HG03280 (cell line): ENCODE measurements around the gene PDE4D.

ENCODE experiments used
- ATAC-seq: cut with Tn5 transposase; IDR thresholded peaks from one replicate; pipeline ENCODE4 v1.9.1; 2021; ENCODE audit warnings: mild to moderate bottlenecking, moderate library complexity; ENCODE audit not compliant: unreplicated experiment

The PDE4D gene

DNA sequence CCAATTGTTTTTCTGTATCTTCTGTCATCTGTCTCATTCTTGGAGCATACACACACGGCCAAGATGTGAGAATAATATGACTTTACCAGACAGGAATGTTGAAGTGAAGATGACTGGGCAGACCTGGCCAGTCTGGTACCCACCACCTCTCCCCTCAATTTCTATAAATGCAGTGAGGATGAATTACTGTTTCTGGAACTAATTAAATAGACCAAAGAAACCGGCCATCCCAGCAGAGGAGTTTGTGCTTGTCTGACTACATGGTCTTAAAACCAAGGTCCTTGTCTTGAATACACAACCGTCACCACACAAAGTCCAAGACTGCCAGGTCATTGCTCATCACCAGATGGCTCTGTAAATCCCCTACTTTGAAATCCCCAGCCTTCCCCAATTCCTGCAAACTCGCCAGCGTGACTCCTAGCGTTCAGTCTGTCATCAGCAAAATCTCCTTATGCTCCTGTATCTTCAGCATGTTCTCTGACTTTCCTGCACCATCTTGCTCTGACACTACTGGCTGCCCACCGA, 147.2 kb downstream of the PDE4D start:
- no peak for ATAC-seq

DNA sequence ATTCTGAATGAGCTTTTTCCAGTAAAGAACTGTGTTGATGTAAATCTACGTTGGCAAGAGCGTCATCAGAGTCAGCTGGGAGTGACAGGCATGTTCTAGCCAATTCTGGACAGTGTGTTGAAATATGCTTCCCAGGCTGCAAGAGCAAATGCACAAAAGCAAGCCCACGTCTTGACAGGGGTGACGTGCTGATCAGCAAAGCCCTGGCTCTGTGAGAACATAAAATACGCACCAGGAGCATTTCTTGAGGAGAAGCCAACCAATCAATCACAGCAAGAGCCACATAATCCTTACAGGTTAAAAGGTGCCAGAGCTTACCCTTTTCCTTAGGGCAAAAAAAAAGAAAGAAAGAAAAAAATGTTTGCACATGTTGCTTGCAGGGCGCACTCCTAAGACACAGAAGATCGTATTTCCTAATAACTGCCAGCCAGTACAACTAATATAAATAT, 148.1 kb downstream of the PDE4D start:
- ATAC-seq = no peak

DNA sequence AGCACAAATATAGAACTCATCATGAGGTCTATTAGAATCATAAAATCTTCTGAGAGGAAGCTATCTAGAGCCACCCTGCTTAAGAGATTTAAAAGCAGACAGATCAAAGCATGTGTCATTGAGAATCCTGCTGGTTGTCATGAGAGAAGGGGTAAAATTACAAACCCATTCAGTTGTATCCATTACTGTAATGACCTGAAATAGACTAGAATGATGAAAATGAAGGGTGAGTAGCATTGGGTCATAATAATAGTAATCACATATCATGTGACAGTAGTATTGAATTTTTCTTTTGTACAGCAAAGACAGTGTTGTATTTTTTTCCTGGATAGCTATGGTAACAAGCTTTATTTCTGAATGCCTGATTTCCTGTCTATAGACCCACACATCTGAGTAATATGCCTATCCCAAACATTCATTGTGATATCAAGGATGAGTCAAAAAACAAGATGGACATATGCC, 149.0 kb downstream of the PDE4D start:
- ATAC-seq = no peak

DNA sequence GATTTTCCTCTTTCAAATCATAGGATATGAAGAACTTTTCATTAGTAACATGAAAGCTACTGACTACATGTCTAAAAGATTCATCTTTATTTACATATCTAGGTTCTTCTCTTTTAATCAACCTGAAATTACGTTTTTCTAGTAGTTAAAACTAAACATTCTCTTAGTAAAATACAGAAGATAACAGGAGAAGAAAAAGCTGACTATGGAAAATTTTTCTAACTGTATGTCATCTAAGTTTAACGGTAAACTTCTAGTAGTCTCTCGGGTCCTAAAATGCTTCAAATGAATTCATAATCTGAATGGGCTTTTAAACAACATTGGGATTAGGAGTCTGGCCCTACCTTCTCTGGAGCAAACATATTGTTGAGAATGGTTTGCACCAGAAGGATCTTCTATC, 151.9 kb downstream of the PDE4D start:
- ATAC-seq = no peak

DNA sequence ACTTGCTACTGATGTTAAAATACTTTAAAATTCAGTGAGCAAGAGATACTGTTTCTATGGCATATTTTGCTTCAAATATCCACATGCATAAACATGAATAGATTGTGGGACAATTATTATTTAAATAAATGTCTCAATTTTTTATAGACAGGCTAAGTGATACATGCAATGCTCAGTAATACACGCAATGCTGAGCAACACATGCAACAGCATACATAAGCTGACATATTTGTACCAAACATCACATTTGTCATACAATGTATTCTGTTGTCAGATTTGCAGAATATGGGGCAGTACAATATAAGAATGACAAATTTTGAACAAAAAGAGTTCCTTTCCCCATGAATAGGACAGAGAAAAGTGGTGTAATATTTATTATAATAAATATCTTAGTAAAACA, 155.5 kb downstream of the PDE4D start:
- no peak for ATAC-seq

DNA sequence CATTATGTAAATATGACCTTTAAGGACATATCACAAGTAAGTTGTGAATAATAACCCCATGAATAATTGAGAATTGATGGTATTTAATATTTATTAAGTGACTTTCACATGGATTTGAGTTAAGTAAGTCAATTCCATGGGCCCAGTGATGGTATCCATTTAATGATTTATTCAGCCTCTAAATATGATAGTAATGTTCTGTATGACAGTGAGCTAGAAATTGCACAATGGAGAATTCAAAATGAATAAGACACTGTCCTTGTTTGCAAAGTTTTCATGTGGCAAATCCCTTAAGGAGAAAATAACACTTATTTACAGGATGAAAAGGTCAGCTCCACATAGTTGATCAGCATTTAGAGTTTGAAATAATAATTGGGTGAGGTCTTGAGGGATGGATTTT, 160.7 kb downstream of the PDE4D start:
- no peak for ATAC-seq

DNA sequence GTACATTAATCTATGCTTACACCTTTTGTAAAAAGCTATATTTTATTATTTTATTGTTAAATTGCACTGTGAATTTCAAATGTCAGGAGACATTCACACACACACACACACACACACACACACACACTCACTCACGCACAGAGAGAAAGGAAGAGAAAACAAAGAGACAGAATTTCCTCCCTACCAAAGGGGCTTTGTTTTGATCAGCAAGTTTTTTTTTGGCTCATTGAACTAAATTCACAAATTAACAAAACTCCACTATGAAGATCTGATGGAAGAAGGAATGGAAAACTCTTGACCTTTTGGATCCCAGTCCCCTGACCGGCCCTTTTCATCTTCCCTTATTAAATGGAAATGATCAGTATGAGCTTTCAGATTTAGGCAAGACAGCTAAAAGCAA, 161.2 kb downstream of the PDE4D start:
- ATAC-seq = no peak

DNA sequence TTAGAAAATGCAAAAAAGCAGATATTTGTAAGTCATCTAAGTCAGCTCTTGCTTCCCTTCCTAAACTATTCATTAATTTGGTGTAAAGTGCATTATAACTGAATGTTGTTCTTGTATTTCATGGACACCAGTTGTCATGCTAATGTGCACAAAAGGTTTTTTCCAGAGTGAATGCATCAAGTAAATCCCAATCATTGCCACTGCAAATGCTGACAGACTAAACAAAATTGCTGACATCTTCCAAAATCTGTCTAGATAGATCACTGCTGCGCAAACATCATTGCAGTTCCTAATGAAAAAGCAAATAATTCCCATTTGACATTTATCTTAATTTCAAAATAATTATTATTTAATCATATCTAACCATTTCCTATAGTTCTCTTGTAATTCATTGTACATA, 161.7 kb downstream of the PDE4D start:
- ATAC-seq = no peak

DNA sequence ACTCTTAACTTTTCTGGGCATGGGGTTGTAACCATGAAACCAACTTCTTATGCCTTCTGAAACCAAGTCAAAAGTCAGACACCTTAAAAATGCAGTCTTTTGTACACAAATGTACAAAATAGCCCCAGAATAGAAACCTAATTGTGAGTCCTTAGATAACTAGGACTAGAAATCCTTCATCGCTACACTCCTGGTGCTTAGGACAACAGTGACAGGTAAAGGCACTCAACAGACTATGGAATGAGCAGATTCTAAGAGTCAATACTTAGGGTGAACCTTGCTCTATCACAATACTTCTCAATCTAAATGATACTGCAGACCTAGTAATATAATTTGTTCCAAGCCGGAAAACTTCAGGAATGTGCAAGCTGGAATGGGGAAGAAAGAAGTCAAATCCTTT, 163.7 kb downstream of the PDE4D start:
- no peak for ATAC-seq

DNA sequence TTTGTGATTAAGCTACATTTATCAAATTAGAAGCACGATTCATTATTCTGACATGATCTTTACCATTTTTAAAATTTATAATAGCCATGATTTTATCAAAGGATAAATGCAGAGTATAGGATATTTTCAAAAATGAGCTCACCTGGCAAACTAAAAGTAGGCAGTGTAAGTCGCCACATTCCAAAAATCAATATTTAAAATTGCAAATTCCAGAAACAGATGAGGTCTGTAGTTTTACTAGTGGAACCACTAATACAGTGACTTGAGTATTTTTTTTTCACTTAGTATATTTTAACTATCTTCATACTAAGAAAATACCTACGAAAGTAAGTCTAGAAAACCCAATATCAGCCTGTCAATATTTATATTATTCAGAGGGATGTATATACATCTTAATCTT, 164.2 kb downstream of the PDE4D start:
- no peak for ATAC-seq

DNA sequence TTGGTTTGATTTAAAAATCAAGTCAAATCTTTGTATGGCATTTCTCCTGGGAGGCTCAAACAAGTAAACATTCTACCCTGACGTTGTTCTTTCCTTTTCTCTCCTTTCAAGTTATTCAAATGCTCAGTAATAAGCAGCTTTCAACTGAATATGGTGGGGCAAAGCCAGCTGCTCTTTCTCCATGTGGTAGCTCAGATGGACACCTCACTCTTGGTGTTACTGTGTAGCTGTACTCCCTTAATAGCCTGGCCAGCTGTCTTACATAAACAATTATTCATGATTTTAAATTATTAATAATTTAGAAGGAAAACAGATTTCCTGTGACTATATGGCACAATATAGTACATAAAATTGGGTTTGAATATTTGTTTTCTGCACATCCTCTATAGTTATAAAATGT, 165.2 kb downstream of the PDE4D start:
- no peak for ATAC-seq

DNA sequence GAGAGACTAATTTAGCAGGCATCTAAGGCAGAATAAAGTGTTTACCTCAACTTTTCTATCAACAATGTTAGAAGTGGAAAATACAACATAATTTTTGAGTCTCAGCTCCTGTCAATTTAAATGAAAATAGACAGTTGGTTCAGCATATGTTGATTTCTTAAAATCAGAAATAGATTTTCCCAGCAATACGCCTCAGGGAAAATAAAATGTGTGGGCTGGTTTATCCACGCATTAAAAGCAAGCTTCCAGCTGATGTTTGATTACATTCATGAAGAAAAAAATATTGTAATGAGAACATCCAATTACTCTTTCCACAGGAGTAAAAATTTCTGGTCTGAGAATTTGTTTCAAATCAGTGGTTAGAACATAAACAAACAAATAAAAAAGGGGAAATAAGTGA, 166.3 kb downstream of the PDE4D start:
- ATAC-seq = no peak

DNA sequence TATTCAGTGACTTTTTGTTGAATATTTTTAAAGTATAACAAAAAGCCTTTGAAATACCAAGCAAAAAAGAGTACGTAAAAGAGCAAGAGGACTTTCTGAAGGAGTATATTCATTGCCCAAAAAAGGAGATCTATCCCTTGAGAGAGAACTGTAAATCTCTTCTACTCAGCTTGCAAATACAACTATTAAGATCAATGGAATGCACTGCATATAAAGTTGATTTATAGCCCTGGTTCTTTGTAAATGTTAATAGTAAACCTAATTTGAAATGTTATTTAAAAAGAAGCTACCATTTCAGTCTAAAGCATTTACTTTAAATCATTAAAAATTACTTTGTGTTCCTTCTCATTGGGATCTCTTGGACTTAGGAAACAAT, 168.1 kb downstream of the PDE4D start:
- ATAC-seq = no peak

DNA sequence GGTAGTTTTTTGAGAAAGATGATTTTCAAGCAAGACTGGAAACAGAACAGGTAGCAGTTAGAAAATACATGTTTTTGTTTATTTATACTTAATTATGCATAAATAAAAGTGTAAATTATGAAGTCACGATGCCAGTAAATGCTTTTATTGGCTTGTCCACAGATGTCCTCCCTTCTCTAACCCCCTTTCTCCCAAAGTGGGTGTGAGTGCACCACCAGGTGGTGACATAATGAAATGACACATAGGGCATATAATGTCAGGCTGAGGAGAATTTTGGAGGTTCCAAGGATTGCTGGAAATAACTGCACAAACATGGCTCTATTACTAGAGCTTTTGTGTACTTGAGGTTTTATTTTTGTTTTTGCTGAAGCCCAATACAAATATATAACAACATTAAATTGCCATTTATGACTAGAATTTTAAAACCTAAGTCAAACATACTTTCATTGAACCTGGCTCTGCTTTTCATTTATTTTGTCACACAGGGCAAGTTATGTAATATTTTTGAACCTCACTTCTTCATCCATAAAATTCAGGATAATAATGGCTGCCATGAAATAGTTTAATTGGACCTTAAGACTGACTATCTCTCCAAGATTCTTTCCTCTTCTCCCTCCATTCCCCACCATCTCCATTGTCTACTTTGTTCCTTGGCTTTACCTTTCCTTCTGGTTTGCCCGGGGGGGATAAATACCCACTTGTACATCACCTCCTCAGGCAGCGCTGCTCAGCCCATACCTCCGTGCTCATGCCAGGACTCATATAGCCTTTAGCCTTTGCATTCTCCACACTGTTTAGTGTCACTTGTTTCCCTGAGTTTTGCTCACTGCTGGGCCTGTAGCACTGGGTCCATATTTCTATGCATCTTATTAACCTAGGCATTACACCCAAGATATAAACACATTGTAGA, 168.8 kb downstream of the PDE4D start:
- ATAC-seq = peak; percentile 94

DNA sequence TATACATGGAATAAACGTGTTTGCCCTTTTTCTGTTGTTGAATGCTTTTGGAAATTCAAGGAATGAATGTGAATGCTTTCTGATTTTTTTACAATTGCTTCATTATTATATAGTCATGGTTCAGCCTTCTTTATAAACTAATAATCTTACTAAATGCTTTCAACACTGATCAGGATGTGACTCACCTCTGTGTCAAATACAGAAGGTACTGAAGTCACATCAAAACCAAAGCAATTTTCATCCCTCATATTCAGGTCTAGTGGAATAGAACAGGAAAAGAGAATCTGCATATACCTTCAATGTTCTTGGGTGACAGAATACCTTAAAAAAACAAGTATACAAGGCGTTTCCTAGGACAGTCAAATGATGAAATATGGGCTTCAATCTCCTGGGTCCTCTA, 170.7 kb downstream of the PDE4D start:
- ATAC-seq = no peak

DNA sequence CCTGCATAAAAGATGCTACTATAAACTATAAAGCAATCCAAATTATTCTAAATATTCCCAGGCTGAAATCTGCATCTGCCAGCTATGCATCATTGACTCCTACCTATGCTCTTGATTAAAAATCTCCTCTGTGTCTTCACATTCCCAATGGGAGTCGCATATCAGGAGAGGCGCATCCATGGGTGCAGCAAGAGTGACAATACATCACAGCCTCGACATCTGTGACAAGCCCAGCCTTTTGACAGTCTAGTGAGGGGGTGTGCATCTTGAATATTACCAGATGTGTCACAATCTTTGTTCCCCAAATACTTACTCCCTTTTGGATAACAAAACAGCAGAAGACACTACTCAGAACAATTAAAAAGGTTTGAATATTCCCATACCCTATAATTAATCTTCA, 171.8 kb downstream of the PDE4D start:
- no peak for ATAC-seq

DNA sequence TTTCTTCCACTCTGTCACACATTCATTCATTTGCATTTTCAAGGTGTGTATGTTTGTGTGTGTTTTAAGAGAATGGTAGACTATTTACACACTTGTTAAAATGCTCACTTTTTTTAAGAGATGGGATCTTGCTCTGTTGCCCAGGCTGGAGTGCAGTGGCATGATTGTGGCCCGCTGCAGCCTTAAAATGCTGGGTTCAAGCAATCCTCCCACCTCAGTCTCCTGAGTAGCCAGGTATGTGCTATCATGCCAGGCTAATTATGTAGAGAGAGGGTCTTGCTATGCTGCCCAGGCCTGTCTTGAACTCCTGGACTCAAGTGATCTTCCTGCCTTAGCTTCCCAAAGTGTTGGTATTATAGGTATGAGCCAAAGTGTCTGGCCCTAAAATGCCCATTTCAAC, 173.5 kb downstream of the PDE4D start:
- ATAC-seq = no peak

DNA sequence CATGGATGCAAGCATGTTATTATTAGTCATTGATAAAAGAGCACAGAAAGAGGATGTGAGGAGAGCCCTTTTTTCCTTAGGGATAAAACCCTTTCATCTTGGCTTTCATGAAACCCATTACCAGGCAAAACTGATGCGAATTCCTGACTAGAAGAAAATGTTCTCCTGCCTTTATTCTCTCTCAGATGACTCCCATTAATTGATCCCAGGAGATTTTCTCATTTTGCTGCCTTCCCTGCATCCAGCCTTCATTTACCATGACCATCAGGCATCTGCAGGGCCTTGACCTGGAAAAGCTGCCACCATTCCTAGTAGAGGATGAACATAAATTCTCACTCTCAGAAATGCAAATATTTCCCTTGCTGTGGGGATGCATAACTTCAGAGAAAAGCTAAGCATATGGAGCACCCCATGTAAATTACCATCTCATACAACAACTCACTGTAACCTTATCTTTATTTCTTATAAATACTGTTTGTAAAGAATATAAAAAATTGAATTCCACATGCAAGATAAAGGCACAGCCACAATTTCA, 176.5 kb downstream of the PDE4D start:
- no peak for ATAC-seq

DNA sequence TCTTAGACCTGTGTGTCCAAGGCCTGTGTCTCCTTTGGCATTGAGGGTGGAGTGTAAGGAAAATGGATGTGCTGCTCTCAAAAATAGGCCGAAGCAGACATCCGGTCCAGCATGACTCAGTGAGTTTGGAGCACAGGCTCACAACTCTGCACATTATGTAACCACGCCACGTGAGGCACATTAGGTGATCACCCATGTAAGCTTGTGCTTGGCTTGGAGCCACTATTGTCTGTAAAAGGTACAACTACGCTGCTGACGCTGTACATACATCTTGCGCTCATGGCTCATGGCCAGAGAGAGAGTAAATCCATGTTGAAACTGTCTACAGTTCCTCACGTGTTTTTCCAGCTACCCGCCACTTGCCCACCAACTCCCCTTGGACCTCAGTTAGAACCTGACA, 177.5 kb downstream of the PDE4D start:
- ATAC-seq = no peak

DNA sequence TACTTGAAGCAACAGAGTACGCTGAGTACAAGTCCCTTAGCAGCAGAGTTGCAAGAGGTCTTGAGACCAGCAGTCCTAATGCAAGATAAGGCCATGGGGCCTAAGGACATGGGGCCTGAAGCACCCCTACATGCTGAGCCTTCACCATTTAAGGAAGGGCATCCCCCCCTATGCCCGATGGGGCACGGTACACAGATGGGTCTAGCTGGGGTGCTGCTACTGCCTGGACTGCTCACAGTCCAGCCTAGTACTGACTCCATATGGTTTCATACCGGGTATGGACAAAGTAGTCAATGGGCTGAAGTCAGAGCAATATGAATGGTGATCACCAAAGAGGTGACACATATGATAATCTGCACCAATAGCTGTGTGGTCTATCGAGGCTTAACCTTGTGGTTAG, 178.3 kb downstream of the PDE4D start:
- no peak for ATAC-seq

DNA sequence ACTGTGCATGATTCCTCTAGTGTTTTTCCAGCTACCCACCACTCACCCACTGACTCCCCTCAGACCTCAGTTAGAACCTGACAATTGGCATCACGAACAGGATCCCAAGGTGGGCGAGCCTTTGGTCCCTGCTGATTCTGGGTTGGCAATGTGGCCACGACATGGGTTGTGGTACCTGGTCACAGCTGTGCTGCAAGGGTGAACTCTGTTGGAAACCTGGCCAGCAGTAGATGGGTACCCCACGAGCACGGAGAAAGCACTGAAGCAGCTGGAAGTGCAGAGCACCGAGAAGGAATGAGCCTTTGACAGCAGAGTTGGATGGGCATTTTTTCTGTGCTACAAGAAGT, 180.1 kb downstream of the PDE4D start:
- no peak for ATAC-seq

DNA sequence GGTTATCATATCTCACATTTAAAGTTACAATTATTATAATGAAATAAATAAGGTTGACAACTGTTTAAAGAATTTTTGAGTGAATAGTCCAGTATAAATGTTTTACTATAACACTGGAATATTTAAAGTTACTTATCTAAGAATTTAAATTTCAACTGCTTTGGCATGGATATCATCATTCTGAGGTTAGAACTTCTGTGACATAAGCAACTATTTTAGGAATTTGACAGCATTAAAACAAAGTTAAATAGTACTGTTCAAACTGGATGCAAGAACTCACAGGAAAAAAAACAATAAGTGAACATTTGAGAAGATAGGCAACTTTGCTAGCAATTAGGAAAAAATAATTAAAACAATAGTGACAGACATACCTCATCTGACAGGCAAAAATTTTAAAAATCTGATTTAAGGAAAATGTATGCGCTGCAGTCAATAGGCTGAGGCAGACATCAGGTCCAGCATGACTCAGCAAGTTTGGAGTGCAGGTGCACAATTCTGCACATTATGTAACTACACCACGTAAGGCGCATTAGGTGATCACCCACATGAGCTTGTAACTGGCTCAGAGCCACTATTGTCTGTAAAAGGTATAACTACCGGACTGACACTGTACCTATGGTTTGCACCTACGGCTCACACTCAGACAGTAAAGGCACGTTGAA, 180.6 kb downstream of the PDE4D start:
- ATAC-seq = no peak
